ENCODE measurements around the gene YWHAG.
A peak's percentile ranks its signal among the peaks of the same experiment; 100 is the strongest.
"Not testable (repeated sequence)": the region's sequence is repeated elsewhere in the genome, so short reads cannot be mapped to it uniquely, and the experiment has no call there.

The YWHAG gene

GRCh38 chr7:76346778-76347177, 12.0 kb downstream of the YWHAG start:
- no peak for DNase-seq

DNA sequence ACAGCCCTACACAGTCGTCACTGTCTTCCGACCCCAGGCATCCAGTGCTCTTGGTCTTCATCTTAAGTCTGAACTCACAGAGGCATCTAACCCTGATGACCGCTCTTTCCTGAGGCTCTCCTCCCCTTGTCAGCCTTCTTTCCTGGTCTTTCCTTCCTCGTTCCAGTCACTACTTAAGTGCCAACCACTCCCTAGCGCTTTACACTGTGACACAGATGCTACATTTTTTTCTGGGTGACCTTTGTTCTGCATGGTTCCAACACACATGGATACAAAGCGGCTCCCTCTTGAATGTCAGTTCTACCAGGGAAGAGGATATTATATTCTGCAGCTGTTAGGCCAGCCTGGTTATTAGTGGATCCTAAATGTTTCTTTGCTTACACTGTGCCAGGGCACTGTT, 12.7 kb downstream of the YWHAG start:
- no peak for DNase-seq

DNA sequence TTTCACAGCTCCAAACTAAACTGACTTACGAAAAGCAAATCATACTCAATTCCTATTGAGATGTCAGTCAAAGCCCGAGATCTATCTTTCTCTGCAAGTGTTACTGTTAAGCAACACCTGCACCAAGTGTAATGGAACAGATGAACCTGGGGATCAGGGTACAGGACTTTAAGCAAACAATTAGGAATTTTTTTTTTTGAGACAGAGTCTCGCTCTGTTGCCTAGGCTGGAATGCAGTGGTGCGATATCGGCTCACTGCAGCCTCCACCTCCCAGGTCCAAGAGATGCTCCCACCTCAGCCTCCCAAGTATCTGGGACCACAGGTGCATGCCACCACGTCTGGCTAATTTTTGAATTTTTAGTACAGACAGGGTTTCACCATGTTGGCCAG, 14.9 kb downstream of the YWHAG start:
- DNase-seq, result no peak

DNA sequence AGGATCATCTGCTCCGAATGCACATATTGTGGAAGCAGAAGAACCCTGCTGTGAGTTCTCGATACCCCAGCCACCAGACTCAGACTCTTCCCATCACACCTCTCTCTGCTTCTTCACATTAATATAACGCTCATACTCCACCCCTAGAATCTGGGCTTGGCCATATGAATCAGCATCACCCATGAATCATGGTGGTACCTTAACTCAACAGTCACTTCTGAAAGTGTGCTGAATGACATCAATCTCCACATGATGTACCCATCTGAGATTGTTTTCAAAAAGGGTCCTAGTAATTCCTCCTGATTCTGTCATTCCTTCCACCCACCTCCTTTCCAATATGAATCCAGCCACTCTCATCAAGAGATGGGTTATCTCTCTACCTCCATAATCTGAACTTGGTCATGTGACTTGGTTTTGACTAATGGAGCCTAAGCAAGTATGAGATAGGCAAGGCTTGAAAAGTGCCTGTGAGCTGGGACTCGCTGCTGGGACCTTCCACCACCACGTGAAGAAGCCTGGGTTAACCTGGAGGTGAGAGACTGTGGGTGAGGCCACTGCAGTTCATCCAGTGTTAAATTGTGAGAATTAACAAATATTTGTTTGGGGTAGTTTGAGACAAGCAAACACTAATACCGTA, 15.4 kb downstream of the YWHAG start:
- DNase-seq, result no peak

DNA sequence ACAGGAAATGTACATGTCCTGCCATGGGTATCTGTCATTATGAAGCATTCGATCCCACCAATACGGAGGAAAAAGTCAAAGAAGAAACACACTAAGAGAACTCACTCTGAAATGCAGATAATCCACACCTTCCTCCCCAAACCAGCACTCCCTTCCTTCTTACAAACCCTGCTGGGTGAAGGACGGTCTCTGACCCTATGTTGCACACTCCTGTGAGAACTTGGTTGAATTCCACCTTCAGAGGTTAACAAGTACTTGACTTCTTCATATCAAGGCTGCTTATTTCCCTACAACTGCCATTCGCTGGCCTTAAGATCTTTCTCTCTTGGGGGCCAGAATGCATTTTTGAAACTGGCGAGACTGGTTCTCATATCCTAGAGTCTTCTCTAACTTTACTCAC, 16.6 kb downstream of the YWHAG start:
- DNase-seq, result no peak

DNA sequence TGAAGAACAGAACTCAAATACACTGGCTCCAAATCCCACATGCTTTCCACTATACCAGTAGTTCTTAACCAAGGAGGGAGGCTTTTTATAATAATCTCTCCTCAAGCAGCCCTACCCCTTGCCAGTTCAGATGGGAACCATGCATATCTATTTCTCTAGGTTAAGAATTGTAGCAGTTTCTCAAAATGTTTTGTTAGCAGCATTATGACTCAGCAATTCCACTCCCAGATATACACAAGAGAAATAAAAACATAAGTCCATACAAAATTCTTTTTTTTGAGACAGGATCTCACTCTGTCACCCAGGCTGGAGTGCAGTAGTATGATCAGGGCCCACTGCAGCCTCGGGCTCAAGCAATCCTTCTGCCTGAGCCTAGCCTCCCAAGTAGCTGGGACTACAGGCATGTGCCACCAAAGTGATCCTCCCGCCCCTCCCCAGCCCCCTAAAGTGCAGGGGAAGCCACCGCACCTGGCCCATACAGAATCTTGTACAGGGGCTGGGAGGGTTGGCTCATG, 18.1 kb downstream of the YWHAG start:
- no peak for DNase-seq

DNA sequence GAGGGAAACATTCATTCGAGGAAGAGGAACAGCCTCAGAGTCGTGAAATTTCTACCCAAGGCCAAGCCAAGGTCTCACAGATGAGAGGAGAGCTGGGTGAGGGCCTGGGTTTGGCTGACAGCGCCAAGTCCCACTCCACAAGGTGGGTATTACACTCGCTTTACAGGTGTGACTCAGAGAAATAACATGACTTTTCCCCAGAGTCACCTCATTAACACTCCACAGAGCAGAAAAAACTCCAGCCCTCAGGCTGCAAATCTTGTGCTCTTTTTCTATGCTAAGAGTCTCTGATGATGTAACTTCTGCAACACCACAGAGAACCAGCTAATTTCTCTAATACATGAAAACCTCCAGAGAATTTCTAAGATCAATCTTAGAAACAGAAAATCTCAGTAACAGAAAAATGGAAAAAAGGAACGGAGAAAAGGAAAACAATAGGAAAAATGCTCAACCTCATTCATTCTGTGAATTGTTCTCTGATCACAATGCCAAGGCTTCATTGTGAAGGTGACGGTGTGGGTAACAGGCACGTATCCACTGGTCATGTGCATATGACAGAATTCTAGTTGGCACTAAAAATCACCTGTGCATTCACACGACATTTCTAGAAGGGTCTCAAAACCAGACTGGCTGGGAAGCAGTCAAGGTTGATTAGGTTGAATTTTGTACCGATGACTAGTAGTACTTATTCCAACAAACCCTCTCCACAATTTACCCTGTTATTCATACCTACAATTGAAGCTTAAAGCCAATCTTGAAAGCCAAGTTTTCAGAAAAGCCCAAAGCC, 20.3 kb downstream of the YWHAG start:
- no peak for DNase-seq

GRCh38 chr7:76337147-76337546, 21.6 kb downstream of the YWHAG start:
- no peak for DNase-seq

- no peak for DNase-seq
Observed at GRCh38 chr7:76336094-76336493, 22.7 kb downstream of the YWHAG start.

DNA sequence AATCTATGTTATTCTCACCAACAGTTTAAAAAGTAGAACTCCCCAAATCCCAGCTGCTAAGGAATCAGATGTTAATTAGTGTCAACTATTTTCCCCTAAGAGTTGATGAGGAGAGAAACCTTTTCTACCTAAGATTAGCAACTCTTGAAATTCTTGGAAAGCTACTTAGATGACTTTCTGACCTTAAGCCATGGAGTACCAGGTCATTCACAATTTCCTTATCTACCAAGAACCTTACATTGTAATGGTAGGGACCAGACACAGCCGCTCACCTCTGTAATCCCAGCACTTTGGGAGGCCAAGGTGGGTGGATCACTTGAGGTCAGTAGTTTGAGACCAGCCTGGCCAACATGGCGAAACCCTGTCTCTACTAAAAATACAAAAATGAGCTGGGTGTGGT, 23.4 kb downstream of the YWHAG start:
- DNase-seq, result not testable (repeated sequence)

DNA sequence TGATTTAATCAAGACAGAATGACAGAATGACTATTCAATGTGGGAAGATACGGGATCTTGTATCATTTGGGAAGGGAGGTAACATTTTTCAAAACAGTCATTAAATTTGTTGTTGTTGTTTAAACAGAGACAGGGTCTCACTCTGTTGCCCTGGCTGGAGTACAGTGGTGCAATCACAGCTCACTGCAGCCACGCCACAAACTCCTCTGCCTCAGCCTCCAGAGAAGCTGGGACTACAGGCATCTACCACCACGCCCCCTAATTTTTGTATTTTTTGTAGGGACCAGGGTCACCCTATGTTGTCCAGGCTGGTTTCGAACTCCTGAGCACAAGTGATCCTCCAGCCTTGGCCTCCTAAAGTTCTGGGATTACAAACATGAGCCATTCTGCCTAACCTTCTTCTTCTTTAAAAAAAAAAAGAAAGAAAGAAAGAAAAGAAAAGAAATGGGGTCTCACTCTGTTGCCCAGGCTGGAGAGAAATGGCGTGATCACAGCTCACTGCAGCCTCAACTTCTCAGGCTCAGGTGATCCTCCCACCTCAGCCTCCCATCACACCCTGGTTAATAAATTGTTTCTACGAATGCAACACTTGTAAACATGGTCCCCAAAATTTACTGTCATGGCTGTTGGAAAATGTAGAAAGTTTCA, 24.3 kb downstream of the YWHAG start:
- no peak for DNase-seq

- no peak for DNase-seq
Observed at GRCh38 chr7:76333511-76334101, 25.2 kb downstream of the YWHAG start.

DNA sequence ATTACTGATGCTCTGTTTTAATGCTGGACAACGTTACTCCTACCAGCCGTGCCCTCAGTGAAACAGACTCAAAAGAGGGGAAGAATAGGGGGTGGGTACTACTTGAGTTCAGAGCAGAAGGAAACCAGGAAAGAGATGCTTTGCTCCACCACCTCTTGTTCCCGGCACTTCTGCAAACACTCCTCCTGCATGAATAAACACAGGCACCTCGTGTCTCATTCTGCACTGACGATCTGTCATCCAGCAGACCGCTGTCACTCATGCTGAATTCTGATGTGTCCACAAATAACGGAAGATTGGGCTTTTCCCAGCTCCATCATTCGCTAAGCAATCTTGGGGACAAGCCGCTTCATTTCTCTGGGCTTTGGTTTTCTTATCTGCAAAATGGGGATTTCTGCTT, 26.7 kb downstream of the YWHAG start:
- DNase-seq, result no peak

DNA sequence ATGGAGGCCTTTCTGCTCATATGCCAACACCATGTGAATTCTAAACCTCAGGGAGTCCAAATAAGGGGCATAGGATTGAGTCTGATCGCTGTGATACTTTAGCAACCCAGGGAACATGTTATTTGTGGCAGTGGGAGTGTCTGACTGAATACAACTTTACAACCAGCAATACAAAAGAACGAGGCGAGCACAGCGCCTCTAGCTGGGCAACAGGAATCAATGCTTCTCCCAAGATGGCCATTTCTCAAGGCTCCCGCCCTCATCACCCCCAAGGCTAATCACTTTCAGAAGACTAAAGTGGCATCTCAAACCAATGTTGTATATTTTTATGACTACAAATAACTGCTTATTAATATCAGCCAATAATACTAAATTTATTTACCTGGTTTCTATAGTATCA, 28.1 kb downstream of the YWHAG start:
- DNase-seq, result no peak

DNA sequence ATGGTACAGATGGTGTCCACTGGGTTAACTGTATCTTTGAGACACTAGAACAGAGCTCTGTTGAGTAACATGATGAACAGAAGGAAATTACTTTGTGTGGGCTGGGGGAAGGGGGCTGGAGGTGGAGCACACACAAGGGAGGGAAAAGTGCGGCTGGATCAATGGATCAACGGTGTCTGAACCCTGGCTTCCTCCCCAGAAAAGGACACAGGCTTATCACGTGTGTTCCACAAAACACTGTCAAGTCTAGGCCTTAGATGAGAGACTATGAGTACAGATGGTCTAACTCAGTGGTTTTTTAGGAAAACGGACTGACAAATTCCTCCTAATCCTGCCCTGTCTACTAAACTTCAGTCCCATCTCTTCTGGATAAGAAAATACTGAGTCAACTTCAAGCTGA, 28.5 kb downstream of the YWHAG start:
- no peak for DNase-seq

- no peak for DNase-seq
Observed at GRCh38 chr7:76329479-76329878, 29.3 kb downstream of the YWHAG start.

DNA sequence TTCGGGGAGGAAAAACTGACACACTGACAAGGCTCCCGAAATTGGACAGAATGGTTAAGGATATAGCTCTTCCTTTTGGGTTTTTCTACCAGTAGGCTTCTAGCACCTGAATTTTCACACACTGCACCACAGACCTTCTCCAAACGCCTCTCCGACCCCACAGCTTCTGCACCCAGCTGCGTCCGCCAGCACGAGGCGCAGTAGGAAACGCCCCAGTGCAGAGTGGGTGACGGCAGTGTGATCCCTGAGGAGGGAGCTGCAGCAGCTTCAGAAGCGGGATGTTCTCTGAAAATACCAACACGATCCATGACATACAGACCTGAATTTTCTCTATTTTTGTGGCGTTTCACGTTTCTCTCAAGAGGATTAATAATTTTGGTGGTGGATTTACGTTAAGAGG, 30.4 kb downstream of the YWHAG start:
- no peak for DNase-seq

DNA sequence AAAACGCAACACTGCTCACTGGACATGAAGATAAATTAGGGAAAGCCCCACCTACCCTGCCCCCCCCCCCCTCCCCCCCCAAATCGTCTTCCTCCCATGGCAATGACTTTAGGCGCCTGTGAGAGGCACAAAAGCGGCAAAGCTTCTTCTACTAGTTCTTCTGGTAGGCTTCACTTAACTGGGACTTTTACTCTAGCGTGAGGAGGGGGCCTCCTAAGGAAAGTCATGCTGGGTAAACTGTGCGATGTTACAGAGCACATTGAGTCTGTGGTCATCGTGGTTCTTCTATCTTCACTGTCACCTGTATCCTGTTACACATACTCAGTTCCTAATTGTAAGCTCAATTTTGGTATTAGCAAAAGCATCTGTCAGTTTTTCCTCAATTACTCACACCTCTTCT, 31.2 kb downstream of the YWHAG start:
- DNase-seq, result no peak

GRCh38 chr7:76326646-76327233, 32.1 kb downstream of the YWHAG start:
- DNase-seq, result no peak

DNA sequence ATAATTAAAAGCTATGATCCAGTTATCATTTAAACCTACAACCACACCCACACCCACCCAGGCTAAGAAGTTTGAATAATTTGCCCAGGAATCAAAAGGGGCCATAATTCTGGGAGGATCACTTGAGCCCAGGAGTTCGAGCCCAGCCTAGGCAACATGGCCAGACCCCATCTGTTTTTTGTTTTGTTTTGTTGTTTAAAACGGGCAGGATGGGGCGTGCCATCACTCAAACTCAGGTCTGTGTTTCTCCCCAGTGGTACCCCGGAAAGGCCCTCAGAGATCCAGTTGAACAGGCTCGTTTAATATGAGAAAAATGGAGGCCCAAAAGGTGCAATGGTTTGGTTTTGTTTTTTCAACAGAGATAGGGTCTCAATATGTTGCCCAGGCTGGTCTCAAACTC, 33.0 kb downstream of the YWHAG start:
- no peak for DNase-seq

GRCh38 chr7:76325092-76325491, 33.7 kb downstream of the YWHAG start:
- no peak for DNase-seq

GRCh38 chr7:76318488-76319353, 40.1 kb downstream of the YWHAG start:
- DNase-seq, result peak; percentile 62
